GM12878 (cell line): ENCODE measurements around the gene ANO9. TPM values are rescaled to one million over a fixed set of nuclear protein-coding genes. Genes with fewer than 3 reads are reported as not detected.

Experiments
- ATAC-seq: fragments of 200-7000 bp; cut with Tn5 transposase; 3 replicates; pipeline ENCODE4 v1.9.1; 2020; ENCODE audit warnings: mild to moderate bottlenecking, moderate library complexity
- BruUV-seq: library from RNA; stranded (reverse); fragments of 400-500 nt; replicated peaks from 2 replicates; lab custom pipeline; 2021; lab: Mats Ljungman, UMichigan
- CTCF ChIA-PET: fragments of 300-600 bp; sonication (Branson Sonifier 250); formaldehyde crosslinking; extraction: SDS; loops from one replicate; lab custom pipeline; 2021; ENCODE audit warnings: inconsistent platforms; lab: Yijun Ruan, JAX
- POLR2A ChIA-PET: fragments of 350-600 bp; formaldehyde crosslinking; extraction: SDS; loops from one replicate; lab custom pipeline; 2021; ENCODE audit warnings: inconsistent platforms; lab: Charles Lee
- RAD21 ChIA-PET: fragments of 300-600 bp; sonication (Branson Sonifier 250); formaldehyde crosslinking; loops from one replicate; lab custom pipeline; 2023; ENCODE audit warnings: antibody characterized with exemption; ENCODE audit not compliant: unreplicated experiment; lab: Charles Lee
- SMC1A ChIA-PET: fragments of 300-600 bp; sonication (Branson Sonifier 250); formaldehyde crosslinking; loops from one replicate; lab custom pipeline; 2023; ENCODE audit not compliant: unreplicated experiment, uncharacterized antibody; lab: Charles Lee
- DNase-seq: peaks from one replicate; pipeline ENCODE4 v3.0.0-alpha.2; 2011; ENCODE audit warnings: low read depth, low spot score
- FAIRE-seq: peaks from 3 replicates; lab custom pipeline; 2011; peaks lifted over from hg19 to GRCh38; lab: Jason Lieb, UNC
- H2AFZ ChIP-seq: 2 replicates; pipeline ENCODE4 v1.6.0; 2011; ENCODE audit warnings: low read depth, low read length, control low read depth; ENCODE audit not compliant: control insufficient read depth
- H3K27ac ChIP-seq: 2 replicates; pipeline ENCODE4 v1.5.1; 2011; ENCODE audit warnings: control low read depth; ENCODE audit not compliant: control insufficient read depth, insufficient read depth
- H3K27me3 ChIP-seq, 2 experiments: replicated peaks in 1 of 2; 2 replicates each; pipeline versions ENCODE4 v1.6.0 to v1.6.1; 2011; ENCODE audit warnings: low read length in 1 of 2; ENCODE audit not compliant: control insufficient read depth in 2 of 2, insufficient read depth in 2 of 2
- H3K36me3 ChIP-seq, 2 experiments: 2 replicates each; pipeline ENCODE4 v1.5.1; 2011; ENCODE audit warnings: low read length in 1 of 2; ENCODE audit not compliant: control insufficient read depth in 2 of 2, insufficient read depth in 2 of 2
- H3K4me1 ChIP-seq: 2 replicates; pipeline ENCODE4 v1.6.1; 2011; ENCODE audit warnings: mild to moderate bottlenecking, low read length, moderate library complexity, mixed read lengths; ENCODE audit not compliant: control insufficient read depth, insufficient read depth
- H3K4me2 ChIP-seq: 2 replicates; pipeline ENCODE4 v1.6.0; 2011; ENCODE audit warnings: control low read depth; ENCODE audit not compliant: control insufficient read depth, insufficient read depth
- H3K4me3 ChIP-seq: fragments of 200-600 bp; sonication (generic); 2 replicates; pipeline ENCODE4 v1.5.1; 2016
- H3K79me2 ChIP-seq: 2 replicates; pipeline ENCODE4 v1.6.0; 2011; ENCODE audit warnings: low read length; ENCODE audit not compliant: control insufficient read depth, insufficient read depth
- H3K9ac ChIP-seq: 2 replicates; pipeline ENCODE4 v1.8.0; 2011; ENCODE audit warnings: low read length, control low read depth, mixed read lengths; ENCODE audit not compliant: control insufficient read depth, insufficient read depth
- H3K9me3 ChIP-seq: replicated peaks from 3 replicates; pipeline ENCODE4 v1.5.1; 2011; ENCODE audit warnings: mild to moderate bottlenecking, low read length; ENCODE audit not compliant: control insufficient read depth, insufficient read depth
- H4K20me1 ChIP-seq: 2 replicates; pipeline ENCODE4 v1.6.0; 2011; ENCODE audit not compliant: control insufficient read depth, insufficient read depth
- IKZF1 ChIP-seq: fragments of 450-650 bp; conservative IDR thresholded peaks from 2 replicates; pipeline ENCODE4 v1.6.1; 2017; ENCODE audit warnings: antibody characterized with exemption, mild to moderate bottlenecking
- ZBTB40 ChIP-seq: fragments of 450-650 bp; IDR thresholded peaks from 2 replicates; pipeline ENCODE4 v1.6.1; 2016; ENCODE audit warnings: mild to moderate bottlenecking, moderate library complexity, borderline replicate concordance
- WGBS: methylation state at CpG from one replicate; pipeline ENCODE4 v1.1.6; 2016; ENCODE audit warnings: low lambda C conversion rate; ENCODE audit not compliant: insufficient replicate concordance, insufficient coverage; ENCODE audit errors: missing lambda C conversion rate; 5-methylcytosine and 5-hydroxymethylcytosine counted together
- in situ Hi-C: fragments of 300-500 bp; cut with MboI; formaldehyde crosslinking; loops from 9 replicates; pipeline ENCODE4 v1.14.3; 2018; ENCODE audit warnings: mixed read lengths
- intact Hi-C: fragments of 100-400 bp; cut with micrococcal nuclease; formaldehyde crosslinking; loops from one replicate; pipeline ENCODE4 v1.14.2; 2022; ENCODE audit not compliant: unreplicated experiment
- polyA plus RNA-seq, 11 experiments: library from polyadenylated mRNA; depleted of rRNA in 4 of 11; unstranded in 6 of 11; stranded (reverse) in 5 of 11; fragments of >200 nt; fragmentation: Nextera tagmentation in 4 of 11; fragmentation: Illumina TruSeq in 1 of 11; extraction: Ambion mirVana in 4 of 11; extraction: Trizol in 1 of 11; gene quantifications; 1 replicate in 1 of 11; 2 replicates in 10 of 11; pipeline versions ENCODE4 v1.2.1 to v1.2.3, GENCODE V29; 2011 to 2016; ENCODE audit warnings: inconsistent platforms in 2 of 11, missing spikeins in 2 of 11, low read depth in 1 of 11
- total RNA-seq, 4 experiments: library from RNA; depleted of rRNA in 3 of 4; stranded (reverse); fragments of >200 nt in 3 of 4; fragmentation: Illumina TruSeq in 1 of 4; extraction: Trizol in 1 of 4; gene quantifications; 2 replicates each; pipeline versions ENCODE4 v1.2.1 to v1.2.3, GENCODE V29; 2013 to 2021

ANO9 gene
- total and polyA plus RNA-seq, 10 of the 15 experiments (the other 5 are each of a cell fraction or from before 2014, with no cell fraction given): 0.21 to 42.3 (median 12.0) TPM

- no TSS peak for BruUV-seq
- DNase-seq: no peak
- ChIA-PET SMC1A (interaction anchor here (1.0 kb wide), 1 partner anchor 75 kb away, joined by 3 read pairs; no protein-coding TSS in a partner anchor), RAD21 (interaction anchor here (1.6 kb wide), 1 partner anchor 38 kb away, joined by 7 read pairs; no protein-coding TSS in a partner anchor), CTCF (interaction anchor here (1.5 kb wide), 1 partner anchor 176 kb away, joined by 3 read pairs; no protein-coding TSS in a partner anchor), POLR2A (interaction anchor here (2.2 to 3.6 kb wide), 2 partner anchors 62 to 91 kb away, joined by 6 to 12 read pairs; partner anchors contain the start of genes HRAS and RNH1)
- H3K27me3 ChIP-seq: no peaks in the 10 kb centered on the region
- H3K4me3 ChIP-seq: no peak overlapping the region
- FAIRE-seq: no peak
- H3K79me2 ChIP-seq: peaks cover 10% of the 10 kb centered on the region
- no peaks in the 10 kb centered on the region for H3K9me3 ChIP-seq
- H4K20me1 ChIP-seq: no peaks in the 10 kb centered on the region
- H3K4me2 ChIP-seq: no peak overlapping the region
- intact Hi-C loops (loop anchor here (10.0 kb wide), 2 partner anchors 140 to 240 kb away; partner anchors contain the start of genes BET1L, IFITM2 and RIC8A), in situ Hi-C loops (no loop called here)
- TF ChIP-seq IKZF1 (no peak), ZBTB40 (no peak)
- WGBS: 21% methylated on average over 12 of the region's 12 CpGs
- no peak overlapping the region for H3K9ac ChIP-seq
- H2AFZ ChIP-seq: peak overlapping the region; percentile 31; the same call in 1 of the 2 replicates
- H3K4me1 ChIP-seq: peaks cover 19% of the 10 kb centered on the region
- H3K36me3 ChIP-seq: no peaks in the 10 kb centered on the region
- no peak for ATAC-seq
- H3K27ac ChIP-seq: no peak overlapping the region
Measured at GRCh38 chr11:444396-445144, 2.8 kb upstream of the ANO9 start.
